HG03135 (cell line): ENCODE measurements around the gene TRAPPC10.
"Not testable (repeated sequence)": the region's sequence is repeated elsewhere in the genome, so short reads cannot be mapped to it uniquely, and the experiment has no call there.

Experiments
- ATAC-seq: cut with Tn5 transposase; IDR thresholded peaks from one replicate; pipeline ENCODE4 v1.9.1; 2021; ENCODE audit warnings: mild to moderate bottlenecking, moderate library complexity; ENCODE audit not compliant: unreplicated experiment

The TRAPPC10 gene

GRCh38 chr21:44140552-44140932, 128.4 kb downstream of the TRAPPC10 start:
- ATAC-seq, result not testable (repeated sequence)

GRCh38 chr21:44142470-44142869, 130.4 kb downstream of the TRAPPC10 start:
- ATAC-seq, result not testable (repeated sequence)

- ATAC-seq, result not testable (repeated sequence)
Measured at GRCh38 chr21:44143380-44143779, 131.3 kb downstream of the TRAPPC10 start.

- not testable (repeated sequence) for ATAC-seq
Measured at GRCh38 chr21:44143996-44144395, 131.9 kb downstream of the TRAPPC10 start.

- ATAC-seq, result not testable (repeated sequence)
Measured at GRCh38 chr21:44144784-44145602, 132.9 kb downstream of the TRAPPC10 start.

- ATAC-seq, result not testable (repeated sequence)
Measured at GRCh38 chr21:44145616-44146015, 133.5 kb downstream of the TRAPPC10 start.

GRCh38 chr21:44147108-44147507, 135.0 kb downstream of the TRAPPC10 start:
- not testable (repeated sequence) for ATAC-seq

- not testable (repeated sequence) for ATAC-seq
Measured at GRCh38 chr21:44150255-44150654, 138.1 kb downstream of the TRAPPC10 start.

GRCh38 chr21:44153214-44153888, 141.2 kb downstream of the TRAPPC10 start:
- not testable (repeated sequence) for ATAC-seq

GRCh38 chr21:44153889-44154228, 141.8 kb downstream of the TRAPPC10 start:
- ATAC-seq, result not testable (repeated sequence)

- peak; percentile 31 for ATAC-seq
Measured at GRCh38 chr21:44154816-44155230, 142.7 kb downstream of the TRAPPC10 start.

GRCh38 chr21:44155231-44155993, 143.3 kb downstream of the TRAPPC10 start:
- ATAC-seq, result peak; percentile 46

- ATAC-seq, result not testable (repeated sequence)
Measured at GRCh38 chr21:44155994-44156380, 143.9 kb downstream of the TRAPPC10 start.
